Measurements from ENCODE around the gene DOC2B. TPM values are rescaled to one million over a fixed set of nuclear protein-coding genes. Genes with fewer than 3 reads are reported as not detected.

The DOC2B gene
- polyA plus RNA-seq, 3 donors, result 0.02 to 0.19 TPM; not detected in 1

- Histone ChIP-seq H3K36me3 (replicated peaks in 1 of 2; ENCODE audit: control insufficient read depth in 1 of 2, insufficient read depth in 2 of 2, low read length in 2 of 2) (no peaks in the 10 kb centered on the region), H3K9ac (ENCODE audit: insufficient read depth, low read length, poor library complexity, severe bottlenecking) (no peak overlapping the region), H2AFZ (ENCODE audit: insufficient read depth, low read depth, low read length, poor library complexity, severe bottlenecking) (no peak overlapping the region), H3K79me2 (ENCODE audit: insufficient read depth, low read length) (no peaks in the 10 kb centered on the region), H4K20me1 (ENCODE audit: insufficient read depth, low read length) (no peaks in the 10 kb centered on the region), H3K27ac (ENCODE audit: low read depth in 1 of 2, low read length in 2 of 2) (no peak overlapping the region), H3K4me1 (ENCODE audit: control insufficient read depth in 1 of 2, insufficient read depth in 2 of 2, low read length in 2 of 2) (no peaks in the 10 kb centered on the region), H3K9me3 (replicated peaks in 1 of 2; ENCODE audit: control insufficient read depth in 1 of 2, insufficient read depth in 1 of 2, low read length in 2 of 2) (no peaks in the 10 kb centered on the region), H3K27me3 (ENCODE audit: control insufficient read depth in 2 of 2, insufficient read depth in 2 of 2, low read length in 2 of 2) (no peaks in the 10 kb centered on the region), H3K4me2 (replicated peaks; ENCODE audit: extremely low read depth, low read length, poor library complexity, severe bottlenecking) (no peak overlapping the region), H3K4me3 (replicated peaks in 1 of 3; ENCODE audit: low read depth in 2 of 3, low read length in 3 of 3) (no peak overlapping the region)
- peaks cover 1 to 5% (median 3%) of the 10 kb centered on the region in 3 donors for H3K27me3 Mint-ChIP-seq (ENCODE audit: low read depth in 3 of 3)
- H3K36me3 Mint-ChIP-seq, result no peaks in the 10 kb centered on the region
- H3K9me3 Mint-ChIP-seq, result peaks cover 0 to 2% (median 0%) of the 10 kb centered on the region in 7 donors
- 98% methylated on average over 27 of the region's 28 CpGs for WGBS (ENCODE audit: insufficient coverage)
- H3K4me3 Mint-ChIP-seq, result no peak overlapping the region
- TF ChIP-seq CTCF (IDR thresholded peaks at IDR 0.05), result no peak
- no peak overlapping the region for H3K27ac Mint-ChIP-seq
- H3K4me1 Mint-ChIP-seq, result no peaks in the 10 kb centered on the region
- DNase-seq, result no peak
- intact Hi-C loops (cut with micrococcal nuclease), result no loop called here
Measured at GRCh38 chr17:156094-156621, 25.3 kb downstream of the DOC2B start.

- intact Hi-C loops (cut with micrococcal nuclease), result no loop called here
- Histone ChIP-seq H3K36me3 (replicated peaks in 1 of 2; ENCODE audit: control insufficient read depth in 1 of 2, insufficient read depth in 2 of 2, low read length in 2 of 2) (no peaks in the 10 kb centered on the region), H3K4me2 (replicated peaks; ENCODE audit: extremely low read depth, low read length, poor library complexity, severe bottlenecking) (no peak overlapping the region), H2AFZ (ENCODE audit: insufficient read depth, low read depth, low read length, poor library complexity, severe bottlenecking) (no peak overlapping the region), H3K27me3 (ENCODE audit: control insufficient read depth in 2 of 2, insufficient read depth in 2 of 2, low read length in 2 of 2) (no peaks in the 10 kb centered on the region), H4K20me1 (ENCODE audit: insufficient read depth, low read length) (no peaks in the 10 kb centered on the region), H3K4me3 (replicated peaks in 1 of 3; ENCODE audit: low read depth in 2 of 3, low read length in 3 of 3) (no peak overlapping the region), H3K27ac (ENCODE audit: low read depth in 1 of 2, low read length in 2 of 2) (no peak overlapping the region), H3K79me2 (ENCODE audit: insufficient read depth, low read length) (no peaks in the 10 kb centered on the region), H3K9ac (ENCODE audit: insufficient read depth, low read length, poor library complexity, severe bottlenecking) (no peak overlapping the region), H3K4me1 (ENCODE audit: control insufficient read depth in 1 of 2, insufficient read depth in 2 of 2, low read length in 2 of 2) (no peaks in the 10 kb centered on the region), H3K9me3 (replicated peaks in 1 of 2; ENCODE audit: control insufficient read depth in 1 of 2, insufficient read depth in 1 of 2, low read length in 2 of 2) (no peaks in the 10 kb centered on the region)
- TF ChIP-seq CTCF (IDR thresholded peaks at IDR 0.05), result no peak
- H3K27me3 Mint-ChIP-seq (ENCODE audit: low read depth in 3 of 3), result peaks cover 1 to 5% (median 3%) of the 10 kb centered on the region in 3 donors
- DNase-seq, result no peak
- no peaks in the 10 kb centered on the region for H3K36me3 Mint-ChIP-seq
- no peak overlapping the region for H3K4me3 Mint-ChIP-seq
- no peak overlapping the region for H3K27ac Mint-ChIP-seq
- H3K9me3 Mint-ChIP-seq, result peaks cover 0 to 2% (median 0%) of the 10 kb centered on the region in 7 donors
- 76% methylated on average over 6 of the region's 7 CpGs for WGBS (ENCODE audit: insufficient coverage)
- H3K4me1 Mint-ChIP-seq, result no peaks in the 10 kb centered on the region
Measured at GRCh38 chr17:155576-155975, 25.9 kb downstream of the DOC2B start.
